G401.6 (cell line): ENCODE data around the gene FGF23.
A peak's percentile ranks its signal among the peaks of the same experiment; 100 is the strongest.
"Not testable (repeated sequence)": the region's sequence is repeated elsewhere in the genome, so short reads cannot be mapped to it uniquely, and the experiment has no call there.

Experiments
- FAIRE-seq: peaks from 2 replicates; lab custom pipeline; 2012; peaks lifted over from hg19 to GRCh38; lab: Jason Lieb, UNC

The FGF23 gene

GRCh38 chr12:4379405-4379804 is at the start of gene FGF23:
FGF23 (minus strand) TSS chr12:4379712; CDS start chr12:4379582, 130 bp downstream.
- FAIRE-seq: no peak

- no peak for FAIRE-seq
These were observed 44.9 kb upstream of the FGF23 start for GRCh38 chr12:4424422-4424821.

GRCh38 chr12:4423528-4424195 is 44.1 kb upstream of the FGF23 start:
- no peak for FAIRE-seq

- no peak for FAIRE-seq
These were observed 43.5 kb upstream of the FGF23 start for GRCh38 chr12:4422985-4423384.

GRCh38 chr12:4421590-4422031 is 42.1 kb upstream of the FGF23 start:
- FAIRE-seq: peak; percentile 83

GRCh38 chr12:4420138-4420670 is 40.7 kb upstream of the FGF23 start:
- FAIRE-seq: no peak

- FAIRE-seq: no peak
These were observed 39.4 kb upstream of the FGF23 start for GRCh38 chr12:4418913-4419312.

- FAIRE-seq: no peak
These were observed 38.4 kb upstream of the FGF23 start for GRCh38 chr12:4417936-4418335.

- no peak for FAIRE-seq
These were observed 37.9 kb upstream of the FGF23 start for GRCh38 chr12:4417455-4417854.

GRCh38 chr12:4416276-4416675 is 36.8 kb upstream of the FGF23 start:
- no peak for FAIRE-seq

GRCh38 chr12:4412465-4412864 is 33.0 kb upstream of the FGF23 start:
- no peak for FAIRE-seq

- no peak for FAIRE-seq
These were observed 32.5 kb upstream of the FGF23 start for GRCh38 chr12:4412056-4412455.

GRCh38 chr12:4407136-4407535 is 27.6 kb upstream of the FGF23 start:
- FAIRE-seq: no peak

- not testable (repeated sequence) for FAIRE-seq
These were observed 25.5 kb upstream of the FGF23 start for GRCh38 chr12:4404877-4405637.

GRCh38 chr12:4402996-4403395 is 23.5 kb upstream of the FGF23 start:
- FAIRE-seq: no peak

GRCh38 chr12:4401117-4401516 is 21.6 kb upstream of the FGF23 start:
- FAIRE-seq: no peak

- FAIRE-seq: no peak
These were observed 16.3 kb upstream of the FGF23 start for GRCh38 chr12:4395818-4396217.

GRCh38 chr12:4393211-4393610 is 13.7 kb upstream of the FGF23 start:
- FAIRE-seq: no peak

- FAIRE-seq: no peak
These were observed 12.8 kb upstream of the FGF23 start for GRCh38 chr12:4392223-4392742.

- no peak for FAIRE-seq
These were observed 9.2 kb upstream of the FGF23 start for GRCh38 chr12:4388662-4389061.

GRCh38 chr12:4388032-4388431 is 8.5 kb upstream of the FGF23 start:
- no peak for FAIRE-seq

- no peak for FAIRE-seq
These were observed 8.1 kb upstream of the FGF23 start for GRCh38 chr12:4387607-4388006.

GRCh38 chr12:4386801-4387200 is 7.3 kb upstream of the FGF23 start:
- no peak for FAIRE-seq
